ENCODE measurements around the gene TBC1D24.
"Not testable (repeated sequence)": the region's sequence is repeated elsewhere in the genome, so short reads cannot be mapped to it uniquely, and the experiment has no call there.

TBC1D24 gene

GRCh38 chr16:2474877-2475412 is at the start of gene TBC1D24:
TSS of gene TBC1D24 (plus strand) at chr16:2475127. CDS start at chr16:2496149, 21,022 bp downstream.
- DNase-seq (ENCODE audit: low spot score), result peak; percentile 89
- Mint-ChIP-seq H3K27ac (peak within 1 kb of the TSS; percentile 67), H3K4me3 (peak within 1 kb of the TSS; percentile 65), H3K4me1 (ENCODE audit: low read depth) (peaks cover 4% of the 10 kb centered on the region), H3K36me3 (ENCODE audit: low read depth) (no peaks in the 10 kb centered on the region), H3K27me3 (ENCODE audit: low read depth) (peaks cover 19% of the 10 kb centered on the region), H3K9me3 (no peaks in the 10 kb centered on the region)

- peaks cover 11% of the 10 kb centered on the region for H3K36me3 Mint-ChIP-seq (ENCODE audit: low read depth)
- DNase-seq (ENCODE audit: low spot score), result no peak
- peaks cover under 1% of the 10 kb centered on the region for H3K27me3 Mint-ChIP-seq (ENCODE audit: low read depth)
- no peaks in the 10 kb centered on the region for H3K9me3 Mint-ChIP-seq
- H3K4me3 Mint-ChIP-seq, result no peak overlapping the region
- H3K27ac Mint-ChIP-seq, result no peak overlapping the region
- peaks cover 23% of the 10 kb centered on the region for H3K4me1 Mint-ChIP-seq (ENCODE audit: low read depth)
Observed at GRCh38 chr16:2425825-2426430, 49.0 kb upstream of the TBC1D24 start.

- H3K27me3 Mint-ChIP-seq (ENCODE audit: low read depth), result no peaks in the 10 kb centered on the region
- peaks cover 12% of the 10 kb centered on the region for H3K36me3 Mint-ChIP-seq (ENCODE audit: low read depth)
- H3K4me1 Mint-ChIP-seq (ENCODE audit: low read depth), result peaks cover 24% of the 10 kb centered on the region
- no peak for DNase-seq (ENCODE audit: low spot score)
- no peak overlapping the region for H3K27ac Mint-ChIP-seq
- H3K9me3 Mint-ChIP-seq, result no peaks in the 10 kb centered on the region
- H3K4me3 Mint-ChIP-seq, result peak overlapping the region; percentile 90
Observed at GRCh38 chr16:2426941-2427361, 48.0 kb upstream of the TBC1D24 start.

- H3K4me1 Mint-ChIP-seq (ENCODE audit: low read depth), result peaks cover 24% of the 10 kb centered on the region
- no peak for DNase-seq (ENCODE audit: low spot score)
- H3K4me3 Mint-ChIP-seq, result peak overlapping the region; percentile 90
- H3K9me3 Mint-ChIP-seq, result no peaks in the 10 kb centered on the region
- H3K27me3 Mint-ChIP-seq (ENCODE audit: low read depth), result no peaks in the 10 kb centered on the region
- H3K36me3 Mint-ChIP-seq (ENCODE audit: low read depth), result peaks cover 15% of the 10 kb centered on the region
- no peak overlapping the region for H3K27ac Mint-ChIP-seq
Observed at GRCh38 chr16:2427526-2427925, 47.4 kb upstream of the TBC1D24 start.

- H3K9me3 Mint-ChIP-seq, result no peaks in the 10 kb centered on the region
- H3K27me3 Mint-ChIP-seq (ENCODE audit: low read depth), result no peaks in the 10 kb centered on the region
- peaks cover 24% of the 10 kb centered on the region for H3K4me1 Mint-ChIP-seq (ENCODE audit: low read depth)
- H3K27ac Mint-ChIP-seq, result peak overlapping the region; percentile 89
- peak overlapping the region; percentile 90 for H3K4me3 Mint-ChIP-seq
- H3K36me3 Mint-ChIP-seq (ENCODE audit: low read depth), result peaks cover 22% of the 10 kb centered on the region
- DNase-seq (ENCODE audit: low spot score), result no peak
Observed at GRCh38 chr16:2428051-2428783, 46.7 kb upstream of the TBC1D24 start.

GRCh38 chr16:2428784-2429033 is 46.2 kb upstream of the TBC1D24 start:
- Mint-ChIP-seq H3K4me3 (peak overlapping the region; percentile 90), H3K4me1 (ENCODE audit: low read depth) (peaks cover 24% of the 10 kb centered on the region), H3K27me3 (ENCODE audit: low read depth) (no peaks in the 10 kb centered on the region), H3K9me3 (no peaks in the 10 kb centered on the region), H3K36me3 (ENCODE audit: low read depth) (peaks cover 27% of the 10 kb centered on the region), H3K27ac (peak overlapping the region; percentile 89)
- DNase-seq (ENCODE audit: low spot score), result no peak

GRCh38 chr16:2429034-2429770 is 45.7 kb upstream of the TBC1D24 start, which contains the start of gene CCNF:
TSS of gene CCNF (plus strand) at chr16:2429447. CDS start at chr16:2429482, 35 bp downstream.
- Mint-ChIP-seq H3K36me3 (ENCODE audit: low read depth) (peaks cover 28% of the 10 kb centered on the region), H3K4me1 (ENCODE audit: low read depth) (peaks cover 24% of the 10 kb centered on the region), H3K4me3 (peak within 1 kb of the TSS; percentile 99), H3K27me3 (ENCODE audit: low read depth) (no peaks in the 10 kb centered on the region), H3K27ac (peak within 1 kb of the TSS; percentile 89), H3K9me3 (no peaks in the 10 kb centered on the region)
- DNase-seq (ENCODE audit: low spot score), result peak; percentile 96

GRCh38 chr16:2429771-2430663 is 44.9 kb upstream of the TBC1D24 start:
- Mint-ChIP-seq H3K27me3 (ENCODE audit: low read depth) (no peaks in the 10 kb centered on the region), H3K4me3 (peak overlapping the region; percentile 99), H3K36me3 (ENCODE audit: low read depth) (peaks cover 33% of the 10 kb centered on the region), H3K9me3 (no peaks in the 10 kb centered on the region), H3K27ac (peak overlapping the region; percentile 73), H3K4me1 (ENCODE audit: low read depth) (peaks cover 24% of the 10 kb centered on the region)
- no peak for DNase-seq (ENCODE audit: low spot score)

GRCh38 chr16:2432286-2432685 is 42.6 kb upstream of the TBC1D24 start:
- no peaks in the 10 kb centered on the region for H3K9me3 Mint-ChIP-seq
- no peaks in the 10 kb centered on the region for H3K27me3 Mint-ChIP-seq (ENCODE audit: low read depth)
- no peak for DNase-seq (ENCODE audit: low spot score)
- H3K36me3 Mint-ChIP-seq (ENCODE audit: low read depth), result peaks cover 48% of the 10 kb centered on the region
- H3K27ac Mint-ChIP-seq, result no peak overlapping the region
- peaks cover 21% of the 10 kb centered on the region for H3K4me1 Mint-ChIP-seq (ENCODE audit: low read depth)
- H3K4me3 Mint-ChIP-seq, result no peak overlapping the region

GRCh38 chr16:2432801-2433505 is 42.0 kb upstream of the TBC1D24 start:
- Mint-ChIP-seq H3K4me3 (no peak overlapping the region), H3K4me1 (ENCODE audit: low read depth) (peaks cover 16% of the 10 kb centered on the region), H3K27ac (no peak overlapping the region), H3K36me3 (ENCODE audit: low read depth) (peaks cover 52% of the 10 kb centered on the region), H3K9me3 (no peaks in the 10 kb centered on the region), H3K27me3 (ENCODE audit: low read depth) (no peaks in the 10 kb centered on the region)
- no peak for DNase-seq (ENCODE audit: low spot score)

GRCh38 chr16:2435236-2435635 is 39.7 kb upstream of the TBC1D24 start:
- H3K4me1 Mint-ChIP-seq (ENCODE audit: low read depth), result peaks cover 12% of the 10 kb centered on the region
- not testable (repeated sequence) for H3K9me3 Mint-ChIP-seq; H3K27ac Mint-ChIP-seq; H3K27me3 Mint-ChIP-seq (ENCODE audit: low read depth); H3K4me3 Mint-ChIP-seq; DNase-seq (ENCODE audit: low spot score)
- H3K36me3 Mint-ChIP-seq (ENCODE audit: low read depth), result peaks cover 63% of the 10 kb centered on the region

- no peak overlapping the region for H3K27ac Mint-ChIP-seq
- no peaks in the 10 kb centered on the region for H3K9me3 Mint-ChIP-seq
- no peak for DNase-seq (ENCODE audit: low spot score)
- no peak overlapping the region for H3K4me3 Mint-ChIP-seq
- H3K4me1 Mint-ChIP-seq (ENCODE audit: low read depth), result peaks cover 6% of the 10 kb centered on the region
- H3K36me3 Mint-ChIP-seq (ENCODE audit: low read depth), result peaks cover 62% of the 10 kb centered on the region
- H3K27me3 Mint-ChIP-seq (ENCODE audit: low read depth), result no peaks in the 10 kb centered on the region
Observed at GRCh38 chr16:2436110-2436509, 38.8 kb upstream of the TBC1D24 start.

All from T-helper 2 cell treated with Interferon-gamma antibody and Interleukin-4, amounts not matched to agents 5 μg/mL and 100 μg/mL, for 36 hours (primary cell).